ENCODE results near the gene C22orf39.

The C22orf39 gene

DNA sequence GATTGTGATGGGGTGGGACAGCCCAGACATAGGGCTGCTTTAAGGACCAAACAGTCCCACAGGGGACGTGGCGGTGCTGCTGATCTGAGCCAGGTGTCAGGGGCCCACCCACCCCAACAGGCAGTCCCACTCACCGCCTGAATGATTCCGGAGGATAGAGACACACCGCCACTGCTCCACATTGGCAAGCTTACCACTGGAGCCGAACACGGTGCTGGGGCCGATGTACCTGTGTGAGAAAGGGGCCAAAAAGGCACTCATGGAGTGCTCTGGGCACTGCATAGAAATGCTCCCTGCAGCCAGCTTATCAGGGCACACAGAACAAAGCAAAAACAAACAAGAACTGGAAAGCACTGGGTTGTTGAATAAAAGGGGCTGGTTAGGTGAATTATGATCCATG lies 41.9 kb downstream of the C22orf39 start:
- no peaks in the 10 kb centered on the region for H3K9me3 ChIP-seq (replicated peaks; ENCODE audit: insufficient read depth, low read length)
- no peaks in the 10 kb centered on the region for H3K9me2 ChIP-seq (replicated peaks; ENCODE audit: insufficient read depth, low read length)
- H3F3A ChIP-seq (ENCODE audit: insufficient read depth, low read length) = no peaks in the 10 kb centered on the region
- H3K79me2 ChIP-seq (ENCODE audit: low read length) = peaks cover 62% of the 10 kb centered on the region
- no peak for TF ChIP-seq CTCF (IDR thresholded peaks at IDR 0.05; ENCODE audit: low read length)
- no peak for TF ChIP-seq EZH2phosphoT487 (IDR thresholded peaks at IDR 0.05; ENCODE audit: low read length)
- no peak for TF ChIP-seq EZH2 (optimal IDR thresholded peaks at IDR 0.05; ENCODE audit: low read depth, low read length)
- peaks cover 2% of the 10 kb centered on the region; the same call in 1 of the 2 replicates for H4K20me1 ChIP-seq (ENCODE audit: insufficient read depth, low read length)
- H3K4me2 ChIP-seq (ENCODE audit: low read depth, low read length) = no peak overlapping the region
- H3K4me3 ChIP-seq (ENCODE audit: low read length) = no peak overlapping the region
- no peak overlapping the region for H3K27ac ChIP-seq (ENCODE audit: low read length)
- H3K9ac ChIP-seq (ENCODE audit: low read length) = no peak overlapping the region
- H3K27me3 ChIP-seq (replicated peaks; ENCODE audit: insufficient read depth, low read length) = no peaks in the 10 kb centered on the region
- peaks cover 16% of the 10 kb centered on the region for H3K36me3 ChIP-seq (replicated peaks; ENCODE audit: insufficient read depth, low read length)
- H2AFZ ChIP-seq (ENCODE audit: low read length) = no peak overlapping the region
- H3K4me1 ChIP-seq (ENCODE audit: low read length) = no peaks in the 10 kb centered on the region
- DNase-seq = no peak

GRCh38 chr22:19405133-19405532 lies 42.4 kb downstream of the C22orf39 start:
- Histone ChIP-seq H3K36me3 (replicated peaks; ENCODE audit: insufficient read depth, low read length) (peaks cover 12% of the 10 kb centered on the region), H2AFZ (ENCODE audit: low read length) (no peak overlapping the region)

DNA sequence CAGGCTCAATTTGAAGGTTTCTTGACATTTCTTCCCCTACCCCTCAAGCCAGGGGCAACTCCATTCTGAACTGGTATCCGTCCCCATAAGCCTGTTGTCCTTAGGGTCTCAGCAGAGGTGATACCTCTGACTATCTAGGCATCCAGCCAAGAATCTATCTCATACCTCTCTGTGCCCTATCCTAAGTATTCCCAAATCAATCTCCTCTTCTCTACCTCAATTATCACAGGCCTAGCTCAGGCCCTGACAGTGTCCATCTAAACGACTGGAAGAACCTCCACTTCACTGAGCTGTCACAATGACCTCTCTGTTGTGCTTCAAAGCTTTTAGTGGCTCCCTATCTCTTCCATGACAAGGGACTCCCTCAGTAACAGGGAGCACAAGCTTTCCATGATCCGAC lies 42.8 kb downstream of the C22orf39 start:
- Histone ChIP-seq H3K27me3 (replicated peaks; ENCODE audit: insufficient read depth, low read length) (no peaks in the 10 kb centered on the region), H3K79me2 (ENCODE audit: low read length) (peaks cover 52% of the 10 kb centered on the region), H3K9ac (ENCODE audit: low read length) (no peak overlapping the region), H3F3A (ENCODE audit: insufficient read depth, low read length) (no peaks in the 10 kb centered on the region), H3K4me3 (ENCODE audit: low read length) (no peak overlapping the region), H3K36me3 (replicated peaks; ENCODE audit: insufficient read depth, low read length) (peaks cover 8% of the 10 kb centered on the region), H3K4me1 (ENCODE audit: low read length) (no peaks in the 10 kb centered on the region), H2AFZ (ENCODE audit: low read length) (no peak overlapping the region), H3K4me2 (ENCODE audit: low read depth, low read length) (no peak overlapping the region), H4K20me1 (ENCODE audit: insufficient read depth, low read length) (no peaks in the 10 kb centered on the region), H3K27ac (ENCODE audit: low read length) (no peak overlapping the region), H3K9me2 (replicated peaks; ENCODE audit: insufficient read depth, low read length) (no peaks in the 10 kb centered on the region), H3K9me3 (replicated peaks; ENCODE audit: insufficient read depth, low read length) (no peaks in the 10 kb centered on the region)
- no peak for DNase-seq
- TF ChIP-seq EZH2 (optimal IDR thresholded peaks at IDR 0.05; ENCODE audit: low read depth, low read length) = no peak

More at GRCh38 chr22:19405133-19405532, 42.4 kb downstream of the C22orf39 start:
- H3K4me3 ChIP-seq (ENCODE audit: low read length) = no peak overlapping the region
- H3K9me2 ChIP-seq (replicated peaks; ENCODE audit: insufficient read depth, low read length) = no peaks in the 10 kb centered on the region
- TF ChIP-seq EZH2phosphoT487 (IDR thresholded peaks at IDR 0.05; ENCODE audit: low read length) (no peak), CTCF (IDR thresholded peaks at IDR 0.05; ENCODE audit: low read length) (no peak), EZH2 (optimal IDR thresholded peaks at IDR 0.05; ENCODE audit: low read depth, low read length) (no peak)
- H3K4me1 ChIP-seq (ENCODE audit: low read length) = no peaks in the 10 kb centered on the region
- no peaks in the 10 kb centered on the region for H4K20me1 ChIP-seq (ENCODE audit: insufficient read depth, low read length)
- H3K4me2 ChIP-seq (ENCODE audit: low read depth, low read length) = no peak overlapping the region
- no peak for DNase-seq
- H3K27ac ChIP-seq (ENCODE audit: low read length) = no peak overlapping the region
- no peak overlapping the region for H3K9ac ChIP-seq (ENCODE audit: low read length)
- no peaks in the 10 kb centered on the region for H3K9me3 ChIP-seq (replicated peaks; ENCODE audit: insufficient read depth, low read length)
- H3F3A ChIP-seq (ENCODE audit: insufficient read depth, low read length) = no peaks in the 10 kb centered on the region
- peaks cover 56% of the 10 kb centered on the region for H3K79me2 ChIP-seq (ENCODE audit: low read length)
- no peaks in the 10 kb centered on the region for H3K27me3 ChIP-seq (replicated peaks; ENCODE audit: insufficient read depth, low read length)

- H3K79me2 ChIP-seq (ENCODE audit: low read length) = peaks cover 37% of the 10 kb centered on the region
- H3K4me1 ChIP-seq (ENCODE audit: low read length) = no peaks in the 10 kb centered on the region
- no peak overlapping the region for H3K9ac ChIP-seq (ENCODE audit: low read length)
- H3F3A ChIP-seq (ENCODE audit: insufficient read depth, low read length) = no peaks in the 10 kb centered on the region
- no peaks in the 10 kb centered on the region for H3K9me2 ChIP-seq (replicated peaks; ENCODE audit: insufficient read depth, low read length)
- DNase-seq = no peak
- no peak overlapping the region for H3K27ac ChIP-seq (ENCODE audit: low read length)
- H2AFZ ChIP-seq (ENCODE audit: low read length) = no peak overlapping the region
- H3K4me2 ChIP-seq (ENCODE audit: low read depth, low read length) = no peak overlapping the region
- TF ChIP-seq EZH2 (optimal IDR thresholded peaks at IDR 0.05; ENCODE audit: low read depth, low read length) (no peak), EZH2phosphoT487 (IDR thresholded peaks at IDR 0.05; ENCODE audit: low read length) (no peak), CTCF (IDR thresholded peaks at IDR 0.05; ENCODE audit: low read length) (no peak)
- no peak overlapping the region for H3K4me3 ChIP-seq (ENCODE audit: low read length)
- H3K36me3 ChIP-seq (replicated peaks; ENCODE audit: insufficient read depth, low read length) = peaks cover 5% of the 10 kb centered on the region
- no peaks in the 10 kb centered on the region for H3K9me3 ChIP-seq (replicated peaks; ENCODE audit: insufficient read depth, low read length)
- H4K20me1 ChIP-seq (ENCODE audit: insufficient read depth, low read length) = no peaks in the 10 kb centered on the region
- H3K27me3 ChIP-seq (replicated peaks; ENCODE audit: insufficient read depth, low read length) = no peaks in the 10 kb centered on the region
Measured at GRCh38 chr22:19402642-19403191, 44.8 kb downstream of the C22orf39 start.
